GM12874 (cell line): Measurements from ENCODE around the gene HHATL.

Experiments used
- CTCF ChIP-seq: IDR thresholded peaks from 2 replicates; pipeline ENCODE4 v1.5.1; 2011; ENCODE audit warnings: low read depth, mild to moderate bottlenecking, control low read depth, low read length, moderate library complexity; ENCODE audit not compliant: insufficient read depth

The HHATL gene

GRCh38 chr3:42653560-42654330, 48.9 kb downstream of the HHATL start, which contains the start of gene ZBTB47:
TSS of gene ZBTB47 (plus strand) at chr3:42653697. CDS start at chr3:42658356, 4,659 bp downstream.
- no peak for TF ChIP-seq CTCF

DNA sequence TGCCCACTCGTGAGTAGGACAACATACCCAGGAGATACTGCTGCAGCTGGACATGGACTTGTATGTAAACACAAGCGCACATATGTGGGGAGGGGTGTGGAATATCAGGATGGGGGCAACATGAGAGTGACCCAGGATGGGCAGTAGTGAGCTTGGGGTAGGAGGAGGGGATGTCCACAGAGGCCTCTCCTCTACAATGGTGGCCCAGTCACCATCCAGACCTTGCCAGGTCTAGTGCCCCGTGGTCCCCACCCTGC, 49.4 kb downstream of the HHATL start:
- no peak for TF ChIP-seq CTCF

- TF ChIP-seq CTCF = no peak
Observed at GRCh38 chr3:42652611-42653302, 49.8 kb downstream of the HHATL start.

DNA sequence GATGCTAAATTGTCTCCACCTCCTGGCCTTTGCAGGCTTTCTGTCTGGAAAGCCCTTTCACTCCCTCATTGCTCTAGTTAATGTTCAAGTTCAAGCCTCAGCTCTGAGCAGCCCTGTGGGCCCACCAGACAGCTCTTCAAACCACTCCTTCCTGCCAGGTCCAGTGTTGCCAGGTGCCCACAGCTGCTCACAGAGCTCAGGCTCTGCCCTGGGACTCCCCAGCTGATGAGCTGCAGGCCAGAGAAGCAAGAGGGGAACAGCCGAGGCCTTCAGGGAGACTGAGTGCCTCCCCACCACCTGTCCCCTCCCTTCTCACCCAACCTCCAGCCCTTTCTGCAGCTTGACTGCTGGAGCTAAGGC, 50.4 kb downstream of the HHATL start:
- TF ChIP-seq CTCF = no peak

DNA sequence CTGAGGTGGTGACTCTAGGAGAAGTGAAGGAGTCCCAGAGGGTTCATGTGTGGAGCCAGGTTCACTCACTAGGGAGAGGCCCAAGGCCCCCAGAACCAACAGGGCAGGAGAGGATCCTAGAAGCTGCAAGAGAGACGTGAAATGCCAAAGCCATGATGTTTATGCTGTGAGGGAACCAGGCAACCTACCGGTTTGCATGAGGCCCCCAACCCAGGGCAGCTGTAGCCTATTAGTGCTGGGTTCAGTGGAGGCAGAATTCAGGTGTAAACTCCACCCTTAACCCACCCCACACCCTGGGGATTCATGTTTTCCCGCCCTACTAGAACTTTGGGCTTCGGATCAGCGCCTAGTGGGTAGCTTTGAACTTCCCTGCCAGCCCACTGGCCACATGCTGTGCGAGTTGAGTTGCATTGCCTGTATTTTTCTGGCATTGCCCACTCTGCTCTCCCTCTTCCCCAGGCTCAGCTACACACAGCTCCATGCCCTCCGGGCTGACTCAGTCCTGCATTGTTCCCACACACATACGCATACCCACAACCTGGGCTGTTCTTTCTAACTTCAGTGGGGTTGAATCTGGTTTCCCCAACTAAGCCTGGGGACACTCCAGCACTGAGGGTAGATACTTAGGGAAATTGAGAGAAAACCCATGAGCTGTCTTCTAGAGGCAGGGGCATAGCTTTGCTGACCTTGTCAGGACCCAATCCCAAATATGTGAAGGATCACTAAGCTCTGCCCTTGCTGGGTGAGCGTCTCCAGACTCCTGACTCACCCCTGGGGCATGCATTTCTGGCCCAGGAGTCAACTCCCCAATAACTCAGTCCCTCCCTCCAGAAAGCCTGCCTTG, 51.1 kb downstream of the HHATL start:
- TF ChIP-seq CTCF = no peak

DNA sequence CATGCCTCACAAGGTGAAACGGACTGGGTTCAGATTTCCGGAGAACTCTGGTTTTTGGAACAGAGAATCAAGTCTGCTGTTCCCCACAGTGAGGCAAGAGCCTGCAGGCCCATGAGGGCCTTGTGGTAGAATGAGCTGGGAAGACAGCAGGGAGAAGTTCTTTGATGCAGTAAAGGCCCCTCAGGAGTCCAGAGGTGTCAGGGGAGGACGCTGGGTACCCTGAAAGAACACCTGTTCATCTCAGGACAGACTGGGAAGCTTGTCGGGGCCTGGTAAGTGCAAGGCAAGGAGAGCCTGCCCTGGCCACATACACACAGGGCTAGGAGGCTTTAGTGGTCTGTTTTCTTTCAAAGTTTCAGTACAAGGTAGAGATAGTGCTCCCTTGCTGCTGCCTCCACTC, 52.8 kb downstream of the HHATL start:
- no peak for TF ChIP-seq CTCF

DNA sequence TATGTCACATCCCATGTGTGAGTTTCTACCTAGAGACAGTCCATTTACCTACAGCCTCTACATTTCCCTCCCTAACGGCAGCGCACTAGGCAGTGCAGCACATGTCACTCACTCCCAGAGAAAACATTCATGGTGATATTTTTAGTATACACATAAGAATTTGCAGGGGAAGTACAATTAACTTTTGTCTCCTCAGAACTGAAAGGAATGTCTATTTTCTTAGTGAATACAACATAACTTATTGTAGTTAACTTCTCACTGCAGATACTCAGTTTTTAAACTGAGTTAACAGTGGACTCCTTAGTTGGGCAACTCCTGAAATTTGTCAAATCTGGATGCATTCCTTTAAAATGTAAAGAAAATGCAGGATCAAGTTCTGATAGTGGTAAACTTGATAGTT, 53.6 kb downstream of the HHATL start:
- TF ChIP-seq CTCF = no peak
